Measurements from ENCODE around the gene PSEN2. TPM values are rescaled to one million over a fixed set of nuclear protein-coding genes. Genes with fewer than 3 reads are reported as not detected.
A peak's percentile ranks its signal among the peaks of the same experiment; 100 is the strongest.

The PSEN2 gene
- 13.1 and 42.7 TPM in 2 replicates for total RNA-seq (ENCODE audit: low replicate concordance)

DNA sequence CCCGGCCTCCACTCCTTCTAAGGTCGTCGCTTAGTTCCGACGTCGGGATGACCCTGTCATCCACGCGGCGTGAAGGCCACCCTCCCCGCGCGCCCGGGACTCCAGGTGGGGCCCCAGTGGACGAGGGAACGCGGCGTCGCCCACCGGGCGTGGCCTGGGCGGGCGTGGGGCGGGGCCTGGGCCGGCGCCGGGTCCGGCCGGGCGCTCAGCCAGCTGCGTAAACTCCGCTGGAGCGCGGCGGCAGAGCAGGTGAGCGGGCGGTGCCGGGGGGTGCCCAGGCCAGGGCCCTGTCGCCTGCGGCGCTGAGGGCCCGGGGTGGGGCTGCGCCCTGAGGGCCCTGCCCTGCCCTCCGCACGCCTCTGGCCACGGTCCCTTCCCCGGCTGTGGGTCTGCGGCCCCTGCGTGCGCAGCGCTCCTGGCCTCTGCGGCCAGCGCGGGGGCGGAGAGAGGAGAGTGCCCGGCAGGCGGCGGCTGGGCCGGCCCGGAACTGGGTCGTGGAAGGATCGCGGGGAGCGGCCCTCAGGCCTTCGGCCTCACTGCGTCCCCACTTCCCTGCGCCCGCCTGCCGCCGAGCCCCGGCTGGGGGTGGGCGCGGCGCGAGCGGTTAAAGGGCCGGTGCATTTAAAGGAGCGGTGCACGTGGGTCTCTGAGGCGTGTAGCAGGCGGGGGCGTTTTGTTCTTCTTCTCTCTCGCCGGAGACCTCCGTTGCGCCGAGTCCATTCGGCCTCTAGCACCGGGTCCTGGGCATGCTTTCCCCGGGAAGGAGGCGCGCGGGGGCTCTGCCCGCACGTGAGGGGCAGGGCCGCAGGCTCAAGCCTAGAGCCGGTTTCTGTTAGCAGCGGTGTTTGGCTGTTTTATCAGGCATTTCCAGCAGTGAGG lies at the start of gene PSEN2:
Gene PSEN2, plus strand, starts transcription at position 216 of the 879 bp plus-strand sequence. CDS start 11,292 bp downstream, outside the sequence.
- TF ChIP-seq, protein P1, sequence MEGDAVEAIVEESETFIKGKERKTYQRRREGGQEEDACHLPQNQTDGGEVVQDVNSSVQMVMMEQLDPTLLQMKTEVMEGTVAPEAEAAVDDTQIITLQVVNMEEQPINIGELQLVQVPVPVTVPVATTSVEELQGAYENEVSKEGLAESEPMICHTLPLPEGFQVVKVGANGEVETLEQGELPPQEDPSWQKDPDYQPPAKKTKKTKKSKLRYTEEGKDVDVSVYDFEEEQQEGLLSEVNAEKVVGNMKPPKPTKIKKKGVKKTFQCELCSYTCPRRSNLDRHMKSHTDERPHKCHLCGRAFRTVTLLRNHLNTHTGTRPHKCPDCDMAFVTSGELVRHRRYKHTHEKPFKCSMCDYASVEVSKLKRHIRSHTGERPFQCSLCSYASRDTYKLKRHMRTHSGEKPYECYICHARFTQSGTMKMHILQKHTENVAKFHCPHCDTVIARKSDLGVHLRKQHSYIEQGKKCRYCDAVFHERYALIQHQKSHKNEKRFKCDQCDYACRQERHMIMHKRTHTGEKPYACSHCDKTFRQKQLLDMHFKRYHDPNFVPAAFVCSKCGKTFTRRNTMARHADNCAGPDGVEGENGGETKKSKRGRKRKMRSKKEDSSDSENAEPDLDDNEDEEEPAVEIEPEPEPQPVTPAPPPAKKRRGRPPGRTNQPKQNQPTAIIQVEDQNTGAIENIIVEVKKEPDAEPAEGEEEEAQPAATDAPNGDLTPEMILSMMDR (IDR thresholded peaks at IDR 0.05; ENCODE audit: insufficient read depth, low read length): peak; percentile 25
- peak within 1 kb of the TSS; percentile 69 for H3K4me3 ChIP-seq (ENCODE audit: low read depth, low read length)
- peak; percentile 41 for DNase-seq (ENCODE audit: low read depth)

GRCh38 chr1:226820941-226821718 lies 49.3 kb upstream of the PSEN2 start:
- TF ChIP-seq, protein P1 (IDR thresholded peaks at IDR 0.05; ENCODE audit: insufficient read depth, low read length): no peak
- no peak overlapping the region for H3K4me3 ChIP-seq (ENCODE audit: low read depth, low read length)
- DNase-seq (ENCODE audit: low read depth): peak; percentile 99

DNA sequence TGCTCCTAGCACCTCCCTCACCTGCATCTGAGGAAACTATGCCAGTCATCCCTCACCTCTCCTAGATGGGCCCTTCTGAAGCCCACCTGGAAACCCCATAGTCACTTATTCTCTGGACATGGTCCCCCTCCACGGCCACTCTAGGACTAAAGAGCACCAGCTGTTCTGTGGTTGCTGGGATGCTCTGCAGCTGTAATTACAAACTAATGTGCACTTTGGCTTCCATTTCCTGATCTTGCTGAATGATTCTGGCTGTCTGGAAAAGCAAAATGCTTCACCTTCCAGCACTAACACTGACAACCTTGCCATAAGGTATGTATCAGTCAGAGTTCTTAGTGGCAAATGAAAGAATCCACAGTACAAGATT lies 48.7 kb upstream of the PSEN2 start:
- DNase-seq (ENCODE audit: low read depth): peak; percentile 72
- H3K4me3 ChIP-seq (ENCODE audit: low read depth, low read length): no peak overlapping the region
- TF ChIP-seq, protein P1 (IDR thresholded peaks at IDR 0.05; ENCODE audit: insufficient read depth, low read length): no peak

DNA sequence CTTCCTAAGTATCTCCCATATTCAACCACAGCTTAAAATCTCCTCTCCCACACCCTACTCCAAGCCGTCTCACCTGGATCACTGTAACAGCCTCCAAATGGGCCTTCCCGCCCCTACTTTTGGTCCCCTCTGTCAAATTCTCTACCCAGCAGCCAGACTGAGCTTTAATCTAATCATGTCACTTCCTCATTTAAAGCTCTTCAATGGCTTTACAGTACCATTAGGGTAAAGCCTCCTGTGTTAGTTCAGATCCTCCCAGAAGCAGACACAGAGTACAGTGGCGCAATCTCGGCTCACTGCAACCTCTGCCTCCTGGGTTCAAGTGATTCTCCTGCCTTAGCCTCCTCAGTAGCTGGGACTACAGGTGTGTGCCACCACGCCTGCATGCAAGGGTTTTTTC lies 46.8 kb upstream of the PSEN2 start:
- H3K4me3 ChIP-seq (ENCODE audit: low read depth, low read length): no peak overlapping the region
- DNase-seq (ENCODE audit: low read depth): no peak
- TF ChIP-seq, protein P1 (IDR thresholded peaks at IDR 0.05; ENCODE audit: insufficient read depth, low read length): no peak

DNA sequence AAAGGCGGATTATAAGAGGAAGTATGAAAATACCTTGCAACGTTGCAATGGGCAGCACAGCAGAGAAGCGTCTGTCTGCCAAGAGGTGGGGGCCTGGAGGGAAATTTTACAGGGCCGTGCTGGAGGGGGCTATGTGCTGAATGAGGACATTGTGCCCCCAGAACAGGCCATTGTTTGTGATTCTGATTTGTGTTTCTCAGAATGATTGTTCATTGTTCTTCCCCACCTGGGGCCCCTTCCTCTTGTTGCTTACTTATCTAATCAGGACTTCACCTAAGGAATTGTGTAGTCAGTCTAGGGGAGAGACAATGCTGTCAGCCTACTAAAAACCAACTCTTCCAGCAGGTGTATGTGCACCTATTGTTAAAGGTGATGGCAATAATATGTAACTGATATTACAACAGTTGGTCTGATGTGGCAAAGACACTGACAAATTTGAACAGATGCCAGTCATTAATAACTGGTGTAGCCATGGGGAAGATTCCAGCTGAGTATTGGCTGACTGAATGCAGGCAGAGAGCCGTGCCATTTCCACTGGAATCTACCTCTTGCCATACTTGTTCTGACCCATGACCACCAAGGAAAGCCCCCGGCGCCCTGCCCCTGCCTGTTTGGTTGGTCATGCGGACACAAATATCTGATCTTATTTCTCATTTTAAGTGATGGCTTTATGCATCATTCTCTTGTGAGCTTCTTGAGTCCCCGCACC lies 45.2 kb upstream of the PSEN2 start:
- TF ChIP-seq, protein P1 (IDR thresholded peaks at IDR 0.05; ENCODE audit: insufficient read depth, low read length): no peak
- DNase-seq (ENCODE audit: low read depth): no peak
- no peak overlapping the region for H3K4me3 ChIP-seq (ENCODE audit: low read depth, low read length)

GRCh38 chr1:226825746-226826100 lies 44.7 kb upstream of the PSEN2 start:
- H3K4me3 ChIP-seq (ENCODE audit: low read depth, low read length): no peak overlapping the region
- TF ChIP-seq, protein P1 (IDR thresholded peaks at IDR 0.05; ENCODE audit: insufficient read depth, low read length): no peak
- DNase-seq (ENCODE audit: low read depth): no peak
